HepG2 (cell line): ENCODE data around the gene TMEM14B. TPM values are rescaled to one million over a fixed set of nuclear protein-coding genes. Genes with fewer than 3 reads are reported as not detected.

Source experiments
- ASH2L ChIP-seq: fragments of 300-600, 200-600 bp; sonication (generic); IDR thresholded peaks from 2 replicates; pipeline ENCODE4 v1.7.0; 2017; ENCODE audit warnings: low read depth, mild to moderate bottlenecking, moderate library complexity, mixed read lengths, low read length; ENCODE audit not compliant: insufficient read length
- FOXM1 ChIP-seq: sonication (generic); formaldehyde crosslinking; IDR thresholded peaks from 2 replicates; pipeline ENCODE4 v1.5.0; 2020; ENCODE audit warnings: missing genetic modification reagents
- KDM5A ChIP-seq: fragments of 200-600 bp; sonication (generic); IDR thresholded peaks from 2 replicates; pipeline ENCODE4 v1.7.0; 2018; ENCODE audit warnings: antibody characterized with exemption, mild to moderate bottlenecking, low read length, borderline replicate concordance
- MXD4 ChIP-seq: IDR thresholded peaks from 2 replicates; pipeline ENCODE4 v1.6.1; 2016; ENCODE audit warnings: mild to moderate bottlenecking, missing biosample characterization, missing genetic modification reagents
- RELA ChIP-seq: sonication (generic); formaldehyde crosslinking; IDR thresholded peaks from 2 replicates; pipeline ENCODE4 v1.4.0; 2020; ENCODE audit warnings: missing genetic modification reagents
- RFX5 ChIP-seq: IDR thresholded peaks from 2 replicates; pipeline ENCODE4 v1.6.1; 2011; ENCODE audit warnings: low read depth, low read length, improper control_type of control experiment
- SIN3A ChIP-seq: IDR thresholded peaks from 2 replicates; pipeline ENCODE4 v1.6.1; 2011; ENCODE audit warnings: low read depth, mild to moderate bottlenecking, control low read depth, low read length, borderline replicate concordance
- SMC3 ChIP-seq: IDR thresholded peaks from 2 replicates; pipeline ENCODE4 v1.6.1; 2011; ENCODE audit warnings: low read length, improper control_type of control experiment
- THAP11 ChIP-seq: IDR thresholded peaks from 2 replicates; pipeline ENCODE4 v1.6.1; 2016; ENCODE audit warnings: missing biosample characterization, missing genetic modification reagents
- XBP1 ChIP-seq: sonication (generic); formaldehyde crosslinking; IDR thresholded peaks from 2 replicates; pipeline ENCODE4 v1.5.0; 2020; ENCODE audit warnings: missing genetic modification reagents
- XRCC5 ChIP-seq: fragments of 200-400 bp; formaldehyde crosslinking; optimal IDR thresholded peaks from 2 replicates; pipeline ENCODE3; 2017; ENCODE audit warnings: mild to moderate bottlenecking, low read length
- ZMAT3 ChIP-seq: sonication (generic); formaldehyde crosslinking; conservative IDR thresholded peaks from 2 replicates; pipeline ENCODE4 v1.7.0; 2021; ENCODE audit warnings: missing genetic modification reagents
- ZNF263 ChIP-seq: sonication (generic); formaldehyde crosslinking; IDR thresholded peaks from 2 replicates; pipeline ENCODE4 v1.4.0; 2020; ENCODE audit warnings: missing genetic modification reagents
- ZNF33A ChIP-seq: sonication (generic); formaldehyde crosslinking; IDR thresholded peaks from 2 replicates; pipeline ENCODE4 v1.5.1; 2020; ENCODE audit warnings: missing genetic modification reagents, mild to moderate bottlenecking, moderate library complexity, borderline replicate concordance
- ZNF343 ChIP-seq: sonication (generic); formaldehyde crosslinking; IDR thresholded peaks from 2 replicates; pipeline ENCODE4 v1.4.0; 2020; ENCODE audit warnings: mild to moderate bottlenecking, missing genetic modification reagents
- ZNF446 ChIP-seq: sonication (generic); formaldehyde crosslinking; IDR thresholded peaks from 2 replicates; pipeline ENCODE4 v1.5.0; 2020; ENCODE audit warnings: mild to moderate bottlenecking, missing genetic modification reagents
- ZNF468 ChIP-seq: sonication (generic); formaldehyde crosslinking; IDR thresholded peaks from 2 replicates; pipeline ENCODE4 v1.8.0; 2022; ENCODE audit warnings: mild to moderate bottlenecking, moderate library complexity, missing genetic modification reagents
- ZNF670 ChIP-seq: sonication (generic); formaldehyde crosslinking; IDR thresholded peaks from 2 replicates; pipeline ENCODE4 v1.8.0; 2022; ENCODE audit warnings: mild to moderate bottlenecking, missing genetic modification reagents, borderline replicate concordance
- ZNF850 ChIP-seq: sonication (generic); formaldehyde crosslinking; conservative IDR thresholded peaks from 2 replicates; pipeline ENCODE4 v1.9.0; 2021; ENCODE audit warnings: mild to moderate bottlenecking, missing genetic modification reagents
- polyA plus RNA-seq, 8 experiments: library from polyadenylated mRNA; depleted of rRNA in 3 of 8; stranded (reverse) in 7 of 8; unstranded in 1 of 8; fragments of >200 nt; fragmentation: Illumina TruSeq in 4 of 8; extraction: Trizol in 4 of 8; gene quantifications; 2 replicates each; pipeline versions ENCODE4 v1.2.1 to v1.2.3, GENCODE V29; 2011 to 2016; ENCODE audit warnings: low read depth in 4 of 8, missing spikeins in 1 of 8, mixed read lengths in 1 of 8; ENCODE audit not compliant: insufficient read depth in 1 of 8
- total RNA-seq, 5 experiments: library from RNA; depleted of rRNA; stranded (reverse); fragments of >200 nt; fragmentation: Illumina TruSeq; extraction: Trizol; gene quantifications; 2 replicates each; pipeline ENCODE4 v1.2.3, GENCODE V29; 2016; ENCODE audit warnings: low read depth in 1 of 5
- TF ChIP-seq, protein P1 (sequence below): sonication (generic); formaldehyde crosslinking; IDR thresholded peaks from 2 replicates; pipeline ENCODE4 v1.4.0; 2020; ENCODE audit warnings: missing genetic modification reagents, mild to moderate bottlenecking, borderline replicate concordance
- TF ChIP-seq, protein P2 (sequence below): sonication (generic); formaldehyde crosslinking; IDR thresholded peaks from 2 replicates; pipeline ENCODE4 v1.5.0; 2020; ENCODE audit warnings: mild to moderate bottlenecking, missing genetic modification reagents
- TF ChIP-seq, protein P3 (sequence below): sonication (generic); formaldehyde crosslinking; IDR thresholded peaks from 2 replicates; pipeline ENCODE4 v1.5.1; 2020; ENCODE audit warnings: missing genetic modification reagents, mild to moderate bottlenecking, borderline replicate concordance
- TF ChIP-seq, protein P4 (sequence below): sonication (generic); formaldehyde crosslinking; IDR thresholded peaks from 2 replicates; pipeline ENCODE4 v1.8.0; 2022; ENCODE audit warnings: missing genetic modification reagents, mild to moderate bottlenecking, inconsistent platforms, borderline replicate concordance

The TMEM14B gene
- total and polyA plus RNA-seq, 2 of the 13 experiments (the other 11 are each of a cell fraction or from before 2014, with no cell fraction given): 133 to 200 TPM

DNA sequence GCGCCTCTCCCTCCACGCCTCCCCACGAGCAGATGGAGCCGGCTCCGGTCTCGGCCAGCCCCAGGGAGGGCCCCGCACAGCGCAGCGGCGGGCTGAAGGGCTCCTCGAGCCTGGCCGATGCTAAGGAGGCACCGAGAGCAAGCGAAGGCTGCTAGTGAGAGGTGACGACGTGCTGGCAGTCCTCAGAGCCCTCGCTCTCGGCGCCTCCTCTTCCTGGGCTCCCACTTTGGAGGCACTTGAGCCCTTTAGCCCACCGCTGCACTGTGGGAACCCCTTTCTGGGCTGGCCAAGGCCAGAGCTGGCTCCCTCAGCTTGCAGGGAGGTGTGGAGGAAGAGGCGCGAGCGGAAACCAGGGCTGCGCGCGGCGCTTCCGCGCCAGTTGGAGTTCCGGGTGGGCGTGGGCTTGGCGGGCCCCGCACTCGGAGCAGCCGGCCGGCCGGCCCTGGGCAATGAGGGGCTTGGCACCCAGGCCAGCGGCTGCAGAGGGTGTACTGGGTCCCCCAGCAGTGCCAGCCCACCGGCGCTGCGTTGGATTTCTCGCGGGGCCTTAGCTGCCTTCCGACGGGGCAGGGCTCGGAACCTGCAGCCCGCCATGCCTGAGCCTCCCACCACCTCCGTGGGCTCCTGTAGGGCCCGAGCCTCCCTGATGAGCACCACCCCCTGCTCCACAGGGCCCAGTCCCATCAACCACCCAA lies 27.2 kb upstream of the TMEM14B start (continued):
- TF ChIP-seq RELA (no peak), MXD4 (CRISPR knock-in tag) (no peak), ZMAT3 (peak; percentile 70; the same call in 1 of the 2 replicates), RFX5 (no peak), ZNF33A (CRISPR knock-in tag) (no peak), ZNF343 (CRISPR knock-in tag) (no peak), SMC3 (no peak), THAP11 (CRISPR knock-in tag) (0 out of 2 replicates have a peak, but pooled peaks have one; percentile 25), ZNF850 (CRISPR knock-in tag) (no peak; the same call in 1 of the 2 replicates), ZNF670 (CRISPR knock-in tag) (no peak), SIN3A (peak; percentile 47; the same call in 1 of the 2 replicates), FOXM1 (no peak), ZNF263 (CRISPR knock-in tag) (no peak), ASH2L (no peak), XBP1 (CRISPR knock-in tag) (no peak), XRCC5 (no peak), KDM5A (no peak), ZNF446 (CRISPR knock-in tag) (peak; percentile 83; the same call in 1 of the 2 replicates), ZNF468 (no peak)
- TF ChIP-seq, protein P1, sequence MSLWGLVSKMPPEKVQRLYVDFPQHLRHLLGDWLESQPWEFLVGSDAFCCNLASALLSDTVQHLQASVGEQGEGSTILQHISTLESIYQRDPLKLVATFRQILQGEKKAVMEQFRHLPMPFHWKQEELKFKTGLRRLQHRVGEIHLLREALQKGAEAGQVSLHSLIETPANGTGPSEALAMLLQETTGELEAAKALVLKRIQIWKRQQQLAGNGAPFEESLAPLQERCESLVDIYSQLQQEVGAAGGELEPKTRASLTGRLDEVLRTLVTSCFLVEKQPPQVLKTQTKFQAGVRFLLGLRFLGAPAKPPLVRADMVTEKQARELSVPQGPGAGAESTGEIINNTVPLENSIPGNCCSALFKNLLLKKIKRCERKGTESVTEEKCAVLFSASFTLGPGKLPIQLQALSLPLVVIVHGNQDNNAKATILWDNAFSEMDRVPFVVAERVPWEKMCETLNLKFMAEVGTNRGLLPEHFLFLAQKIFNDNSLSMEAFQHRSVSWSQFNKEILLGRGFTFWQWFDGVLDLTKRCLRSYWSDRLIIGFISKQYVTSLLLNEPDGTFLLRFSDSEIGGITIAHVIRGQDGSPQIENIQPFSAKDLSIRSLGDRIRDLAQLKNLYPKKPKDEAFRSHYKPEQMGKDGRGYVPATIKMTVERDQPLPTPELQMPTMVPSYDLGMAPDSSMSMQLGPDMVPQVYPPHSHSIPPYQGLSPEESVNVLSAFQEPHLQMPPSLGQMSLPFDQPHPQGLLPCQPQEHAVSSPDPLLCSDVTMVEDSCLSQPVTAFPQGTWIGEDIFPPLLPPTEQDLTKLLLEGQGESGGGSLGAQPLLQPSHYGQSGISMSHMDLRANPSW (CRISPR knock-in tag): no peak
- TF ChIP-seq, protein P2, sequence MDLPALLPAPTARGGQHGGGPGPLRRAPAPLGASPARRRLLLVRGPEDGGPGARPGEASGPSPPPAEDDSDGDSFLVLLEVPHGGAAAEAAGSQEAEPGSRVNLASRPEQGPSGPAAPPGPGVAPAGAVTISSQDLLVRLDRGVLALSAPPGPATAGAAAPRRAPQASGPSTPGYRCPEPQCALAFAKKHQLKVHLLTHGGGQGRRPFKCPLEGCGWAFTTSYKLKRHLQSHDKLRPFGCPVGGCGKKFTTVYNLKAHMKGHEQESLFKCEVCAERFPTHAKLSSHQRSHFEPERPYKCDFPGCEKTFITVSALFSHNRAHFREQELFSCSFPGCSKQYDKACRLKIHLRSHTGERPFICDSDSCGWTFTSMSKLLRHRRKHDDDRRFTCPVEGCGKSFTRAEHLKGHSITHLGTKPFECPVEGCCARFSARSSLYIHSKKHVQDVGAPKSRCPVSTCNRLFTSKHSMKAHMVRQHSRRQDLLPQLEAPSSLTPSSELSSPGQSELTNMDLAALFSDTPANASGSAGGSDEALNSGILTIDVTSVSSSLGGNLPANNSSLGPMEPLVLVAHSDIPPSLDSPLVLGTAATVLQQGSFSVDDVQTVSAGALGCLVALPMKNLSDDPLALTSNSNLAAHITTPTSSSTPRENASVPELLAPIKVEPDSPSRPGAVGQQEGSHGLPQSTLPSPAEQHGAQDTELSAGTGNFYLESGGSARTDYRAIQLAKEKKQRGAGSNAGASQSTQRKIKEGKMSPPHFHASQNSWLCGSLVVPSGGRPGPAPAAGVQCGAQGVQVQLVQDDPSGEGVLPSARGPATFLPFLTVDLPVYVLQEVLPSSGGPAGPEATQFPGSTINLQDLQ (CRISPR knock-in tag): no peak
- TF ChIP-seq, protein P3, sequence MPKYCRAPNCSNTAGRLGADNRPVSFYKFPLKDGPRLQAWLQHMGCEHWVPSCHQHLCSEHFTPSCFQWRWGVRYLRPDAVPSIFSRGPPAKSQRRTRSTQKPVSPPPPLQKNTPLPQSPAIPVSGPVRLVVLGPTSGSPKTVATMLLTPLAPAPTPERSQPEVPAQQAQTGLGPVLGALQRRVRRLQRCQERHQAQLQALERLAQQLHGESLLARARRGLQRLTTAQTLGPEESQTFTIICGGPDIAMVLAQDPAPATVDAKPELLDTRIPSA (CRISPR knock-in tag): peak; percentile 72
- TF ChIP-seq, protein P4, sequence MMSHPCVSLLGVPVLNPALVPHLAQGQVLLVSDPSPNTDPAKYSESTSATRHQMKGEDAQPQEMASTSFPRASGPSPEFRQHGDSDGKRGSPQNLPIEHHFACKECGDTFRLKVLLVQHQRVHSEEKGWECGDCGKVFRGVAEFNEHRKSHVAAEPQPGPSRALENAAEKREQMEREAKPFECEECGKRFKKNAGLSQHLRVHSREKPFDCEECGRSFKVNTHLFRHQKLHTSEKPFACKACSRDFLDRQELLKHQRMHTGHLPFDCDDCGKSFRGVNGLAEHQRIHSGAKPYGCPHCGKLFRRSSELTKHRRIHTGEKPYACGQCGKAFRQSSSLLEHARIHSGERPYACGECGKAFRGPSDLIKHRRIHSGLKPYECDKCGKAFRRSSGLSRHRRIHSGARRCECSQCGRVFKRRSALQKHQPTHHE (CRISPR knock-in tag): peak; percentile 64; the same call in 1 of the 2 replicates
